Skin epidermis (tissue), 12 donors: Measurements from ENCODE around the gene LMAN1L.

Source experiments
- H3K27ac ChIP-seq, 21 experiments: fragments of 200-600 bp; sonication (generic) in 11 of 21; one replicate each; pipeline ENCODE4 v1.5.0; 2020; ENCODE audit warnings: mild to moderate bottlenecking in 3 of 21, inconsistent platforms in 2 of 21, moderate library complexity in 2 of 21
- H3K4me3 ChIP-seq, 7 experiments: fragments of 200-600 bp; sonication (generic) in 2 of 7; one replicate each; pipeline ENCODE4 v1.5.0; 2020; ENCODE audit warnings: inconsistent platforms in 2 of 7, mild to moderate bottlenecking in 2 of 7, moderate library complexity in 1 of 7

Gene LMAN1L

DNA sequence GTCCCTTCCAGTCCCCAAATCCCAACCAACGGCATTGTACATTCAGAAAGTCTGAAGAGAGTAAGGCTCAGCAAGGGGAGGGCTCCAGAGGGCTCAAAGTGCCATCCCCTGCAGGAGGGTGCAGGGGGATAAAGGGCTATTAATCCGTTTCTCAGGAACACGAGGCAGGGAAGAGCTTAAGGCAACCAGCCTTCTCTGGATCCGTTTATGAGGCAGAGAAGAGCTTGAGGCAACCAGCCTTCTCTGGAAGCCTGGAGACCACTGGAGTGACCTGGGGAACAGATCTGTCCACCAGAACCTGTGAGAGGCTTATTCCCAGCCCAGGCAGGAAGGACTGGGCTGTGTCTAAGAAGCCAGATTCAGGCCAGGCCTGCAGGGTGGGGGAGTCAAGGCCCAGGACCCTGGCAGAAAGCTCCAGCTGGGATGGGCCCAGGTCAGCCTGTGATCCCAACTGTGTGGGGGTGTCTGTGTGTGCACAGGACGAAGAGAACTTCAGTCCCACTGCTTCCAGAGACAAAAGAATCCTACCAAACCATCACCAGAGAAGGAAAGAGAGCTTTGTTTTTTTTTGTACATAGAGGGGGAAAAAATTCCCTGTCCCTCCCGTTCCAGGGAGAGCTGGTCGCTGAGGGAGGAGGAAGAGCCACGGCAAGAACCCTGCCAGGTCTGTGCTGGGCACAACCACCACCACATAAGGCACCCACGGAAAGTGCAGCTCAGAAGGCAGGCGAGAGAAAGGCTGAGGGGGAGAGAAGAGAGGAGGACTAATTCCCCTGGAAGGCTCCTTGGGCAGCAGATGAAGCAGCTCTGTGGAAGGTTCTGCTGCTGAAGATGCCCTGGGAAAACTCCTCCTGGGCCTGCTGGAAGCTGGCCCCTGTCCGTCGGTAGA lies 31.9 kb downstream of the LMAN1L start:
- no peak overlapping the region for H3K4me3 ChIP-seq
- peak overlapping the region in 20 of 21 experiments; percentile 22 to 96 (median 88) for H3K27ac ChIP-seq

DNA sequence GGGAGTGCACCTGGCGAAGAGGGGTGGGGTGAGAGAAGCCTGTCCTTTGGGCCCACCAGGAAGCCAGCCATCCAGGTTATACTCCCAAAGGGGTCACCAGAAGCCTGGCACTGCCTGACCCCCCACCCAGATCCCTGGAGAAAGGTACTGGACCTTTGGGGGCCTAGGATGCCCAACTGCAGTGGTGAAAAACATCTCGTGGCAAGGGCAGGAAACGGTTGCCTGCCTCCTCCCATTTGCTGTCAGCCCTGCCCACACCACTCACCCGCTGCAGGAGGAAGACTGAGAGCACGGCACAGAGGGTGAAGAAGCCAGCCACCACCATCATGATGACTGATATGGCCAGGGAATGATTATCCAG lies 32.6 kb downstream of the LMAN1L start:
- Histone ChIP-seq H3K27ac (peak overlapping the region in 19 of 21 experiments; percentile 22 to 96 (median 89)), H3K4me3 (no peak overlapping the region)

DNA sequence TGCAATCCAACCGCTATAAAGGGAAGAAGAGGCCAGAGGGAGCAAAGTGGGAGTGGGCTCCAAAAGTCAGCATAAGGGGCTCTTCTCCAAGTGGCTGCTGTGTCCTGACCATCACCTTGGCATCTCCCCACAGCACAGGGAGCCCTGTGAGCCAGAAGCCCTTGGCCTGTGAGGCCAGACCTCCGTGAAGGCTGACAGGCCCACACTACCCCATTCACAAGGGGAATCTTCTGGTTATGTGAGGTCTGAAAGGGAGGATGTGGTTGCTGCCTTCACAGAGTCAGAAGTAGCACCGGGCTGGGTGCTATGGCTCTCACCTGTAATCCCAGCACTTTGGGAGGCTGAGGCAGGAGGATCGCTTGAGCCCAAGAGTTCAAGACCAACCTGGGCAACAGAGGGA lies 32.9 kb downstream of the LMAN1L start:
- H3K4me3 ChIP-seq, result no peak overlapping the region
- H3K27ac ChIP-seq, result peak overlapping the region in 17 of 21 experiments; percentile 0 to 96 (median 89)

- no peak overlapping the region for H3K4me3 ChIP-seq
- H3K27ac ChIP-seq, result no peak overlapping the region
These were observed 34.8 kb downstream of the LMAN1L start for GRCh38 chr15:74847432-74847831.

GRCh38 chr15:74850393-74850792 lies 37.8 kb downstream of the LMAN1L start:
- Histone ChIP-seq H3K27ac (no peak overlapping the region), H3K4me3 (no peak overlapping the region)

- Histone ChIP-seq H3K4me3 (no peak overlapping the region), H3K27ac (peak overlapping the region in 1 of 21 experiments; percentile 31)
These were observed 39.3 kb downstream of the LMAN1L start for GRCh38 chr15:74851960-74852359.

DNA sequence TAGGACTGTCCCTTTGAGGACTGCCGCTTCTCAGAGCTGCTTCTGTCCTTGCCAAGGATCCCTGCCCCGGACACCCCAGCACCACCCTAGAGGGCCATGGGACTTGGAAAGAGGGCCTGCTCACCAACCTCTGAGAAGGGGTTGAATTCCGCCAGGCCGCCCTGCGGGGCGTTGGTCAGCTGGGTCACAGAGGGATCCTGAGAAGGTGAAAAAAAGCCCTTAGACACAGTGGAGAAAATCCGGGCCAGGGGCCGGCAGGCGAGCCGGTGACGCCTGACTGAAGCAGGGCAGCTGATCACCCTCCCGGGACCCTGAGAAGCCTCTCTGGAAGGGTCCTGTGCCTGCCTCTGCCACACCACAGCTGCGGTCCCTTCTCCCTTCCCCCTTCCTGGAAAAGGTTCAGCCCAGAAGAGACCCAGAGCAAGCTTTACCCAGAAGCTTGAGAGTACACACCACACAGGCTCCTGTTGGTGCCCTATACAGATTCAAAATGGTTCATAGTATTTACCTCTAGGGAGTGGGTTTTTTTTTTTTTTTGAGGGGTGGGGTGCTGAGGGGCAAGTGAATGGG lies 41.9 kb downstream of the LMAN1L start:
- H3K27ac ChIP-seq, result peak overlapping the region in 5 of 21 experiments; percentile 17 to 45 (median 30)

DNA sequence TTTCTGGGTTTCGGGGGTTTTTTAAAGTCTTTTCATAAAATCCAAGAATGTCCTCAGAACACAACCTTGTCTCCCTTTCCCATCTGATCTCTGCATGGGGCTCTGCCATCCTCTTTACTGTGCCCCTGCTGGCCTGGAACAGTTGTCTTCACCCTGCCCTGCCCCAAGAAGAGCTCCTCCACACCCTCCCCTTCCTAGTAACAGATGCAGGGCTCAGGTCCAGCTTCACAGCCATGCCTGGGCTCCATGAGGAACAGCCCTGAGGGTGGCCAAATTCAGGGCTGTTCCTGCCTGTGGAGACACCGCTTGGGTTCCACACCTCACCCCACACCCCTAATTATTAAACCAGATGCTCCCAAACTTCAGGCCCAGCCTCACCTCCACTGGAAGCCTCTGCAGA lies 43.2 kb downstream of the LMAN1L start:
- Histone ChIP-seq H3K4me3 (no peak overlapping the region), H3K27ac (peak overlapping the region in 2 of 21 experiments; percentile 45 to 55)

More for the DNA sequence above, 41.9 kb downstream of the LMAN1L start:
- H3K4me3 ChIP-seq, result no peak overlapping the region

GRCh38 chr15:74856537-74856936 lies 43.9 kb downstream of the LMAN1L start:
- peak overlapping the region in 7 of 21 experiments; percentile 0 to 68 (median 31) for H3K27ac ChIP-seq
- H3K4me3 ChIP-seq, result no peak overlapping the region

GRCh38 chr15:74857082-74857655 lies 44.5 kb downstream of the LMAN1L start:
- Histone ChIP-seq H3K4me3 (no peak overlapping the region), H3K27ac (peak overlapping the region in 10 of 21 experiments; percentile 0 to 68 (median 31))

DNA sequence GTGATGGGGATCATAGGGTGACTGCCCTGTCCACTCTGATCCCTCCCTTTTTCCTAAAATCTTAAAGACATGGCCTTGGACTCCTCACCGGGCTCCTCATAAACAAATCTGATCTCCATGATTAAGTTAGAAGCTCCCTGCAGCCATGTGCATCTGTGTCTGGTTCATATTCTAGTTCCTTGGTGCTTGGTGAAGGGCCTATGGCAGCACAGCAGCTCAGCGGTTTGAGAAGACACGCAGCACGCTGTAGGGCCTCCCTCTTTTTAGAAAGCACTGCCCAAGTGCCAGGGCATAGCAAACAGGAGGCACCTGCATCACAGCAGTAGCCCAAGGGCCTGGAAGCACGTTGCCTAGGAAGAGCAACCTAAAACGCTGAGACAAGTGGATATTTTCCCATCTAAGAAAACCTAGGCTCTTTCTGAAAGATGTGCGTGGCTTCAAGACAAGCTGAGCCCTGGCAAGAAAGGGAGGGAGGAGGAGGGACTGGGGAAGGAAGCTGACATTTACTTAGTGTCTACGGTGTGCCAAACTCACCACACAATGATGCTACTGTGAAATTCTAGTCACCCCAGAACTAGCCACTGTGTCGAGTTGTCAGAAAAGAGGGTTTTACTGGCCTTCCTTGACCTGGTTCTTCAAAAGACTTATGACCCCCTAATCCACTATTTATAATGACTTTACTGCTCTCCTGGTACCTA lies 45.2 kb downstream of the LMAN1L start:
- H3K27ac ChIP-seq, result peak overlapping the region in 12 of 21 experiments; percentile 0 to 68 (median 36)
- H3K4me3 ChIP-seq, result no peak overlapping the region

- no peak overlapping the region for H3K4me3 ChIP-seq
- peak overlapping the region in 7 of 21 experiments; percentile 18 to 68 (median 44) for H3K27ac ChIP-seq
These were observed 45.7 kb downstream of the LMAN1L start for GRCh38 chr15:74858369-74858740.

DNA sequence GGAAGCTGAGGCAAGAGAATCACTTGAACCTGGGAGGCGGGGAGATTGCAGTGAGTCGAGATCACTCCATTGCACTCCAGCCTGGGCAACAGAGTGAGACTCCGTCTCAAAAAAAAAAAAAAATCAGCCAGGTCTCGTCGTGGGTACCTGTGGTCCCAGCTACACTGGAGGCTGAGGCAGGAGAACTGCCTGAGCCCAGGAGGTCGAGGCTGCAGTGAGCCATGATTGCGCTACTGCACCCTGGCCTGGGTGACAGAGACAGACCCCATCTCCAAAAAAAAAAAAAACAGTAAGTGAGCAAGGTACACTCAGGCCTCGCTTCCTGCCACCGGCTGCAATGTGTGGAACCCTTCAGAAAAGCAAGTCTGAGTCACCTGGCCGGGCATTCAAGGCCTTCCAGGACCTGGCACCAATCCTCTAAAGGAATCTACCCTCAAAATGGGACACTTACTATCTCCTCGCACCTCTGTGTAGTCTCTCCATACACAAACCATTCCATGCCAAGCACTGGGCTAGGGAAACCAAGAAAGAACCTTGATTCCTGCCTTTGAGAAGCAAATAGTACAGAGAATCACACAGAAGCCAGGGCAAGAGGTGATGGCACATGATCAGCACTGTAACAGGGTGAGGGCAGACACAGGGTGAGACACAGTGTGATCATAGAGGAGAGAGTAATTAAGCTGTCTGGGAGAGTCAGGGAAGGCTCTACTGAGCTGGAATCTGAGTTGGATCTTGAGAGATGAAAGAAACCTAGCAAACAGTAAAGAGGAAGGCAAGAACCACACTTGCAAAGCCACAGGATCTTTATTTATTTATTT lies 50.8 kb downstream of the LMAN1L start:
- Histone ChIP-seq H3K27ac (peak overlapping the region in 14 of 21 experiments; percentile 1 to 98 (median 46)), H3K4me3 (no peak overlapping the region)

GRCh38 chr15:74864296-74864695 lies 51.7 kb downstream of the LMAN1L start:
- no peak overlapping the region for H3K4me3 ChIP-seq
- peak overlapping the region in 11 of 21 experiments; percentile 1 to 98 (median 47) for H3K27ac ChIP-seq

DNA sequence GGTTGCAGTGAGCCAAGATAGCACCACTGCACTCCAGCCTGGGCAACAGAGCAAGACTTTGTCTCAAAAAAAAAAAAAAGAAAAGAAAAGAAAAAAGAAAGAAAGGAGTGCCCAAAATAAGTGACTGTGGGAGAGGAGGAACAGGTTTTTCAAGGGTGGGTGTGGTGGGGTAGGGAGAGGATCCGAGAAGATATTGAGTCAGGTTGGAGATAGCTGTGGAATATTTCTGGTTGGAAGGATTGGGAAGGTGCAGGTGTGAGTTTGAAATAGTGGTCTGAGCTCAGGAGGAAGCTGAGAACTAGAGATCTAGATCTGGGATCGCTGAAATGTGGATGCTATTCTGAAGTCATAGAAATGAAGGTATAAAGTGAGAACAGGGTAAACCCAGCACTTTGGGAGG lies 52.7 kb downstream of the LMAN1L start:
- Histone ChIP-seq H3K4me3 (no peak overlapping the region), H3K27ac (peak overlapping the region in 15 of 21 experiments; percentile 11 to 98 (median 58))

GRCh38 chr15:74866090-74866489 lies 53.5 kb downstream of the LMAN1L start:
- peak overlapping the region in 17 of 21 experiments; percentile 11 to 98 (median 61) for H3K27ac ChIP-seq
- H3K4me3 ChIP-seq, result no peak overlapping the region

GRCh38 chr15:74867466-74868038 lies 54.9 kb downstream of the LMAN1L start:
- Histone ChIP-seq H3K27ac (peak overlapping the region in 19 of 21 experiments; percentile 27 to 98 (median 74)), H3K4me3 (no peak overlapping the region)

DNA sequence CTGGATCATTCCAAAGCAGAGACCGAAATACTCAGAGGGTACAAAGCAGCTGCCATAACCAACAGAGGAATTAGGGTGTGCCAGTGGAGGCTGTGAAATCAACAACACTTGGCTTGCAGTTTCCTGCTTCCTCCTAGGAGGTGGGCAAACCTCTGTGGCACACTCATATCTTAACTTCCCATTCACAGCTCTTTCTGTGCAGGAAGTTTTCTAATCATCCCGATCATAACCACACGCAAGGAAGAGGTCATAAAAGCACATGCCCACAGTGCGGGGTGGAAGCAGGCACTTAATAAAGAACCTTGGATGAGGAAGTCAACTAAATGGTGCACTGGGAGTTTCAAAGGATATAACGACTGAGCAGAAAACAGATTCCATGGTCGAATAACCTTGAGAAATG lies 55.4 kb downstream of the LMAN1L start:
- no peak overlapping the region for H3K4me3 ChIP-seq
- peak overlapping the region in 20 of 21 experiments; percentile 25 to 98 (median 72) for H3K27ac ChIP-seq

- Histone ChIP-seq H3K27ac (peak overlapping the region in 19 of 21 experiments; percentile 27 to 98 (median 74)), H3K4me3 (no peak overlapping the region)
These were observed 56.7 kb downstream of the LMAN1L start for GRCh38 chr15:74869372-74869725.
